Calu3 (cell line): ENCODE results near the gene HOMEZ. TPM values are rescaled to one million over a fixed set of nuclear protein-coding genes. Genes with fewer than 3 reads are reported as not detected.

Source experiments
- BruUV-seq: library from RNA; stranded (reverse); fragments of 400-500 nt; replicated peaks from 2 replicates; lab custom pipeline; 2021; lab: Mats Ljungman, UMichigan
- CTCF ChIA-PET: fragments of 300-600 bp; sonication (Branson Sonifier 250); formaldehyde crosslinking; loops from one replicate; lab custom pipeline; 2022; ENCODE audit warnings: antibody characterized with exemption; lab: Charles Lee
- DNase-seq: peaks from one replicate; pipeline ENCODE4 v3.0.0; 2022
- H3K27ac Mint-ChIP-seq: one replicate; pipeline ENCODE4 v1.8.0; 2022; ENCODE audit warnings: mixed read lengths; ENCODE audit not compliant: unreplicated experiment
- H3K27me3 Mint-ChIP-seq: one replicate; pipeline ENCODE4 v1.8.0; 2022; ENCODE audit warnings: mixed read lengths; ENCODE audit not compliant: unreplicated experiment
- H3K36me3 Mint-ChIP-seq: one replicate; pipeline ENCODE4 v1.8.0; 2022; ENCODE audit warnings: mild to moderate bottlenecking, moderate library complexity, mixed read lengths; ENCODE audit not compliant: insufficient read depth, unreplicated experiment
- H3K4me1 Mint-ChIP-seq: one replicate; pipeline ENCODE4 v1.8.0; 2022; ENCODE audit warnings: mild to moderate bottlenecking, low read depth, mixed read lengths; ENCODE audit not compliant: unreplicated experiment
- H3K4me3 Mint-ChIP-seq: one replicate; pipeline ENCODE4 v1.8.0; 2022; ENCODE audit warnings: mild to moderate bottlenecking, low read depth, moderate library complexity, mixed read lengths; ENCODE audit not compliant: unreplicated experiment
- H3K9me3 Mint-ChIP-seq: one replicate; pipeline ENCODE4 v1.8.0; 2022; ENCODE audit warnings: low read depth, mixed read lengths; ENCODE audit not compliant: unreplicated experiment
- CTCF ChIP-seq: fragments of 200-600 bp; IDR thresholded peaks from one replicate; pipeline ENCODE4 v1.8.0; 2022; ENCODE audit warnings: antibody characterized with exemption; ENCODE audit not compliant: unreplicated experiment
- intact Hi-C: fragments of 100-400 bp; cut with micrococcal nuclease; formaldehyde crosslinking; loops from one replicate; pipeline ENCODE4 v1.10.0; 2022; ENCODE audit not compliant: unreplicated experiment
- total RNA-seq: library from RNA; stranded (reverse); gene quantifications from 2 replicates; pipeline ENCODE4 v1.2.3, GENCODE V29; 2022

The HOMEZ gene
- total RNA-seq, 1 experiment from 2014 or later, result 19.3 TPM

GRCh38 chr14:23323838-23324454 lies 38.0 kb upstream of the HOMEZ start:
- Mint-ChIP-seq H3K36me3 (peaks cover 76% of the 10 kb centered on the region), H3K27me3 (no peaks in the 10 kb centered on the region)
- intact Hi-C loops, result loop anchor here (10.0 kb wide), 1 partner anchor 231 kb away; the partner anchor contains the start of genes THTPA and ZFHX2

GRCh38 chr14:23322568-23323517 lies 36.9 kb upstream of the HOMEZ start:
- TSS peak; percentile 40 for BruUV-seq
- DNase-seq, result no peak
- Mint-ChIP-seq H3K36me3 (peaks cover 76% of the 10 kb centered on the region), H3K27ac (peak overlapping the region; percentile 92), H3K9me3 (no peaks in the 10 kb centered on the region), H3K4me3 (peak overlapping the region; percentile 92), H3K4me1 (peaks cover 11% of the 10 kb centered on the region), H3K27me3 (no peaks in the 10 kb centered on the region)
- no peak for TF ChIP-seq CTCF
- intact Hi-C loops, result loop anchor here (10.0 kb wide), 1 partner anchor 232 kb away; the partner anchor contains the start of genes THTPA and ZFHX2
- CTCF ChIA-PET, result interaction anchor here (2.2 to 2.7 kb wide), 2 partner anchors 16 to 22 kb away, joined by 8 to 12 read pairs; partner anchors contain the start of gene BCL2L2

More at GRCh38 chr14:23323838-23324454, 38.0 kb upstream of the HOMEZ start:
- H3K4me1 Mint-ChIP-seq, result peaks cover 19% of the 10 kb centered on the region
- BruUV-seq, result no TSS peak
- TF ChIP-seq CTCF, result no peak
- H3K27ac Mint-ChIP-seq, result no peak overlapping the region
- H3K4me3 Mint-ChIP-seq, result no peak overlapping the region
- no peaks in the 10 kb centered on the region for H3K9me3 Mint-ChIP-seq
- CTCF ChIA-PET, result no interaction called here
- DNase-seq, result no peak

- no peaks in the 10 kb centered on the region for H3K9me3 Mint-ChIP-seq
- peak; percentile 36 for DNase-seq
- H3K27ac Mint-ChIP-seq, result peak overlapping the region; percentile 92
- H3K27me3 Mint-ChIP-seq, result no peaks in the 10 kb centered on the region
- intact Hi-C loops, result loop anchor here (10.0 kb wide), 1 partner anchor 233 kb away; the partner anchor contains the start of genes THTPA and ZFHX2
- peak overlapping the region; percentile 92 for H3K4me3 Mint-ChIP-seq
- H3K36me3 Mint-ChIP-seq, result peaks cover 70% of the 10 kb centered on the region
- TF ChIP-seq CTCF, result no peak
- no TSS peak for BruUV-seq
- CTCF ChIA-PET, result interaction anchor here (0.6 to 2.7 kb wide), 6 partner anchors 15 to 250 kb away, joined by 3 to 12 read pairs (median 6); partner anchors contain the start of genes ACIN1 and BCL2L2
- H3K4me1 Mint-ChIP-seq, result peaks cover 11% of the 10 kb centered on the region
These were observed 35.9 kb upstream of the HOMEZ start for GRCh38 chr14:23321572-23322547.
